IgD-negative memory B cell (primary cell): ENCODE measurements around the gene TSNAX. TPM values are rescaled to one million over a fixed set of nuclear protein-coding genes. Genes with fewer than 3 reads are reported as not detected.
"Not testable (repeated sequence)": the region's sequence is repeated elsewhere in the genome, so short reads cannot be mapped to it uniquely, and the experiment has no call there.

ENCODE experiments used
- H3K27ac Mint-ChIP-seq, 3 donors: one replicate each; pipeline ENCODE4 v1.8.0; 2020 to 2022; ENCODE audit warnings: mild to moderate bottlenecking in 3 of 3, mixed read lengths in 3 of 3, moderate library complexity in 1 of 3
- H3K27me3 Mint-ChIP-seq: one replicate; pipeline ENCODE4 v1.8.0; 2021; ENCODE audit warnings: mixed read lengths
- H3K36me3 Mint-ChIP-seq: one replicate; pipeline ENCODE4 v1.8.0; 2020; ENCODE audit warnings: mild to moderate bottlenecking, mixed read lengths
- H3K4me1 Mint-ChIP-seq, 3 donors: one replicate each; pipeline ENCODE4 v1.8.0; 2020 to 2022; ENCODE audit warnings: mixed read lengths in 3 of 3, mild to moderate bottlenecking in 1 of 3
- H3K4me3 Mint-ChIP-seq, 4 donors: one replicate each; pipeline ENCODE4 v1.8.0; 2020 to 2022; ENCODE audit warnings: mild to moderate bottlenecking in 4 of 4, mixed read lengths in 4 of 4, moderate library complexity in 3 of 4
- H3K9me3 Mint-ChIP-seq, 3 donors: one replicate each; pipeline ENCODE4 v1.8.0; 2020 to 2021; ENCODE audit warnings: mixed read lengths in 3 of 3, mild to moderate bottlenecking in 1 of 3
- polyA plus RNA-seq: library from polyadenylated mRNA; unstranded; fragments of 300-500 nt; fragmentation: Illumina TruSeq; gene quantifications from one replicate; pipeline ENCODE4 v1.2.3, GENCODE V29; 2021

The TSNAX gene
- polyA plus RNA-seq, 1 donor from 2014 or later: 78.9 TPM

GRCh38 chr1:231563247-231563646, 34.8 kb downstream of the TSNAX start:
- Mint-ChIP-seq H3K27me3 (no peaks in the 10 kb centered on the region), H3K9me3 (no peaks in the 10 kb centered on the region), H3K27ac (no peak overlapping the region), H3K4me1 (peaks cover 0 to 7% (median 0%) of the 10 kb centered on the region in 3 donors), H3K4me3 (no peak overlapping the region), H3K36me3 (peaks cover 1% of the 10 kb centered on the region)

GRCh38 chr1:231564373-231564772, 35.9 kb downstream of the TSNAX start:
- H3K9me3 Mint-ChIP-seq: peaks cover 0 to 1% (median 0%) of the 10 kb centered on the region in 3 donors
- H3K4me3 Mint-ChIP-seq: no peak overlapping the region
- no peak overlapping the region for H3K27ac Mint-ChIP-seq
- peaks cover 0 to 6% (median 0%) of the 10 kb centered on the region in 3 donors for H3K4me1 Mint-ChIP-seq
- peaks cover 1% of the 10 kb centered on the region for H3K36me3 Mint-ChIP-seq
- no peaks in the 10 kb centered on the region for H3K27me3 Mint-ChIP-seq

GRCh38 chr1:231566496-231566895, 38.0 kb downstream of the TSNAX start:
- Mint-ChIP-seq H3K9me3 (peaks cover 0 to 6% (median 2%) of the 10 kb centered on the region in 3 donors), H3K4me1 (peaks cover 0 to 6% (median 0%) of the 10 kb centered on the region in 3 donors), H3K36me3 (no peaks in the 10 kb centered on the region), H3K4me3 (no peak overlapping the region), H3K27ac (no peak overlapping the region), H3K27me3 (no peaks in the 10 kb centered on the region)

GRCh38 chr1:231570262-231570661, 41.8 kb downstream of the TSNAX start:
- H3K36me3 Mint-ChIP-seq, H3K27me3 Mint-ChIP-seq, H3K4me1 Mint-ChIP-seq, H3K27ac Mint-ChIP-seq, H3K9me3 Mint-ChIP-seq, H3K4me3 Mint-ChIP-seq: not testable (repeated sequence)

- H3K27me3 Mint-ChIP-seq: no peaks in the 10 kb centered on the region
- H3K27ac Mint-ChIP-seq: no peak overlapping the region
- no peak overlapping the region for H3K4me3 Mint-ChIP-seq
- H3K9me3 Mint-ChIP-seq: peaks cover 0 to 6% (median 2%) of the 10 kb centered on the region in 3 donors
- peaks cover 0 to 2% (median 0%) of the 10 kb centered on the region in 3 donors for H3K4me1 Mint-ChIP-seq
- H3K36me3 Mint-ChIP-seq: no peaks in the 10 kb centered on the region
Observed at GRCh38 chr1:231571904-231572303, 43.4 kb downstream of the TSNAX start.

GRCh38 chr1:231575472-231575871, 47.0 kb downstream of the TSNAX start:
- H3K4me1 Mint-ChIP-seq: no peaks in the 10 kb centered on the region
- H3K27me3 Mint-ChIP-seq: no peaks in the 10 kb centered on the region
- no peaks in the 10 kb centered on the region for H3K9me3 Mint-ChIP-seq
- H3K4me3 Mint-ChIP-seq: no peak overlapping the region
- no peak overlapping the region for H3K27ac Mint-ChIP-seq
- H3K36me3 Mint-ChIP-seq: no peaks in the 10 kb centered on the region

- Mint-ChIP-seq H3K4me1 (no peaks in the 10 kb centered on the region), H3K9me3 (no peaks in the 10 kb centered on the region), H3K36me3 (peaks cover under 1% of the 10 kb centered on the region), H3K27ac (no peak overlapping the region), H3K27me3 (no peaks in the 10 kb centered on the region), H3K4me3 (no peak overlapping the region)
Observed at GRCh38 chr1:231576804-231577718, 48.6 kb downstream of the TSNAX start.

GRCh38 chr1:231580874-231581273, 52.4 kb downstream of the TSNAX start:
- Mint-ChIP-seq H3K4me1 (peaks cover 0 to 4% (median 0%) of the 10 kb centered on the region in 3 donors), H3K9me3 (no peaks in the 10 kb centered on the region), H3K27me3 (no peaks in the 10 kb centered on the region), H3K4me3 (no peak overlapping the region), H3K36me3 (peaks cover 4% of the 10 kb centered on the region), H3K27ac (no peak overlapping the region)

GRCh38 chr1:231581859-231582258, 53.4 kb downstream of the TSNAX start:
- no peak overlapping the region for H3K4me3 Mint-ChIP-seq
- peaks cover 4% of the 10 kb centered on the region for H3K36me3 Mint-ChIP-seq
- H3K4me1 Mint-ChIP-seq: peaks cover 0 to 4% (median 0%) of the 10 kb centered on the region in 3 donors
- no peaks in the 10 kb centered on the region for H3K27me3 Mint-ChIP-seq
- H3K9me3 Mint-ChIP-seq: no peaks in the 10 kb centered on the region
- no peak overlapping the region for H3K27ac Mint-ChIP-seq

GRCh38 chr1:231583376-231583775, 54.9 kb downstream of the TSNAX start:
- no peak overlapping the region for H3K27ac Mint-ChIP-seq
- peaks cover 0 to 4% (median 0%) of the 10 kb centered on the region in 3 donors for H3K4me1 Mint-ChIP-seq
- no peaks in the 10 kb centered on the region for H3K27me3 Mint-ChIP-seq
- H3K9me3 Mint-ChIP-seq: no peaks in the 10 kb centered on the region
- no peak overlapping the region for H3K4me3 Mint-ChIP-seq
- H3K36me3 Mint-ChIP-seq: peaks cover 4% of the 10 kb centered on the region

GRCh38 chr1:231584117-231584516, 55.6 kb downstream of the TSNAX start:
- Mint-ChIP-seq H3K9me3 (no peaks in the 10 kb centered on the region), H3K27me3 (no peaks in the 10 kb centered on the region), H3K36me3 (peaks cover 4% of the 10 kb centered on the region), H3K27ac (no peak overlapping the region), H3K4me1 (peaks cover 0 to 4% (median 0%) of the 10 kb centered on the region in 3 donors), H3K4me3 (no peak overlapping the region)

- no peaks in the 10 kb centered on the region for H3K9me3 Mint-ChIP-seq
- H3K36me3 Mint-ChIP-seq: peaks cover 4% of the 10 kb centered on the region
- H3K4me3 Mint-ChIP-seq: no peak overlapping the region
- H3K27ac Mint-ChIP-seq: no peak overlapping the region
- peaks cover 0 to 4% (median 0%) of the 10 kb centered on the region in 3 donors for H3K4me1 Mint-ChIP-seq
- no peaks in the 10 kb centered on the region for H3K27me3 Mint-ChIP-seq
Observed at GRCh38 chr1:231584921-231585320, 56.5 kb downstream of the TSNAX start.

- no peaks in the 10 kb centered on the region for H3K9me3 Mint-ChIP-seq
- H3K27ac Mint-ChIP-seq: peak overlapping the region in 1 of 3 donors; percentile 7
Observed at GRCh38 chr1:231590453-231591198, 62.2 kb downstream of the TSNAX start.

GRCh38 chr1:231591466-231591865, 63.0 kb downstream of the TSNAX start:
- no peaks in the 10 kb centered on the region for H3K36me3 Mint-ChIP-seq
- no peaks in the 10 kb centered on the region for H3K9me3 Mint-ChIP-seq
- H3K4me1 Mint-ChIP-seq: peaks cover 4 to 7% (median 6%) of the 10 kb centered on the region in 3 donors
- no peaks in the 10 kb centered on the region for H3K27me3 Mint-ChIP-seq
- no peak overlapping the region for H3K27ac Mint-ChIP-seq
- no peak overlapping the region for H3K4me3 Mint-ChIP-seq

More at GRCh38 chr1:231590453-231591198, 62.2 kb downstream of the TSNAX start:
- no peak overlapping the region for H3K4me3 Mint-ChIP-seq
- H3K27me3 Mint-ChIP-seq: no peaks in the 10 kb centered on the region
- no peaks in the 10 kb centered on the region for H3K36me3 Mint-ChIP-seq
- H3K4me1 Mint-ChIP-seq: peaks cover 4 to 7% (median 6%) of the 10 kb centered on the region in 3 donors

- Mint-ChIP-seq H3K4me1 (peaks cover 4 to 7% (median 6%) of the 10 kb centered on the region in 3 donors), H3K27ac (no peak overlapping the region)
Observed at GRCh38 chr1:231592809-231593208, 64.3 kb downstream of the TSNAX start.

More at GRCh38 chr1:231592809-231593208, 64.3 kb downstream of the TSNAX start:
- Mint-ChIP-seq H3K4me3 (no peak overlapping the region), H3K9me3 (no peaks in the 10 kb centered on the region), H3K36me3 (no peaks in the 10 kb centered on the region), H3K27me3 (no peaks in the 10 kb centered on the region)
